MM.1S (cell line): ENCODE data around the gene MS4A12.

Experiments
- DNase-seq: peaks from one replicate; pipeline ENCODE4 v3.0.0-alpha.2; 2015
- H2AFZ ChIP-seq: fragments of 300-600 bp; sonication (generic); 2 replicates; pipeline ENCODE4 v1.6.0; 2016; ENCODE audit warnings: antibody characterized with exemption, low read length
- H3F3A ChIP-seq: fragments of 300-600 bp; sonication (generic); 2 replicates; pipeline ENCODE4 v1.6.1; 2016; ENCODE audit warnings: mild to moderate bottlenecking, antibody characterized with exemption, low read length, moderate library complexity, mixed read lengths; ENCODE audit not compliant: insufficient read depth
- H3K27ac ChIP-seq: fragments of 300-600 bp; sonication (generic); 2 replicates; pipeline ENCODE4 v1.5.1; 2016; ENCODE audit warnings: mild to moderate bottlenecking, low read length
- H3K27me3 ChIP-seq: fragments of 300-600 bp; sonication (generic); replicated peaks from 2 replicates; pipeline ENCODE4 v1.6.0; 2016; ENCODE audit warnings: low read length; ENCODE audit not compliant: insufficient read depth
- H3K36me3 ChIP-seq: fragments of 300-600 bp; sonication (generic); replicated peaks from 2 replicates; pipeline ENCODE4 v1.6.1; 2016; ENCODE audit warnings: mild to moderate bottlenecking, low read length, mixed read lengths; ENCODE audit not compliant: insufficient read depth
- H3K4me1 ChIP-seq: fragments of 300-600 bp; sonication (generic); 2 replicates; pipeline ENCODE4 v1.6.1; 2016; ENCODE audit warnings: low read length, mixed read lengths
- H3K4me2 ChIP-seq: fragments of 300-600 bp; sonication (generic); 2 replicates; pipeline ENCODE4 v1.6.0; 2016; ENCODE audit warnings: low read depth, low read length
- H3K4me3 ChIP-seq: fragments of 300-600 bp; sonication (generic); 2 replicates; pipeline ENCODE4 v1.5.1; 2016; ENCODE audit warnings: low read length, mixed read lengths
- H3K79me2 ChIP-seq: fragments of 300-600 bp; sonication (generic); 2 replicates; pipeline ENCODE4 v1.6.1; 2016; ENCODE audit warnings: mixed run types, low read length, mixed read lengths
- H3K9ac ChIP-seq: fragments of 300-600 bp; sonication (generic); 2 replicates; pipeline ENCODE4 v1.6.1; 2016; ENCODE audit warnings: low read length, mixed read lengths
- H3K9me2 ChIP-seq: fragments of 300-600 bp; sonication (generic); replicated peaks from 2 replicates; pipeline ENCODE4 v1.6.1; 2016; ENCODE audit warnings: mild to moderate bottlenecking, low read length, mixed read lengths; ENCODE audit not compliant: insufficient read depth
- H3K9me3 ChIP-seq: fragments of 300-600 bp; sonication (generic); replicated peaks from 2 replicates; pipeline ENCODE4 v1.6.1; 2016; ENCODE audit warnings: mild to moderate bottlenecking, low read length, mixed read lengths; ENCODE audit not compliant: insufficient read depth
- H4K20me1 ChIP-seq: fragments of 300-600 bp; sonication (generic); 2 replicates; pipeline ENCODE4 v1.6.1; 2016; ENCODE audit warnings: mild to moderate bottlenecking, low read length, moderate library complexity, mixed read lengths; ENCODE audit not compliant: insufficient read depth
- CTCF ChIP-seq: fragments of 300-600 bp; sonication (generic); IDR thresholded peaks from 2 replicates; pipeline ENCODE4 v1.5.1; 2016; ENCODE audit warnings: antibody characterized with exemption, low read length, mixed read lengths
- EZH2 ChIP-seq: fragments of 300-600 bp; sonication (generic); optimal IDR thresholded peaks from 2 replicates; pipeline ENCODE3; 2017; ENCODE audit warnings: low read depth, mild to moderate bottlenecking, antibody characterized with exemption, low read length, mixed read lengths
- EZH2phosphoT487 ChIP-seq: fragments of 300-600 bp; sonication (generic); IDR thresholded peaks from 2 replicates; pipeline ENCODE4 v1.6.1; 2018; ENCODE audit warnings: antibody characterized with exemption, low read length

MS4A12 gene

GRCh38 chr11:60511393-60511792 lies 18.8 kb downstream of the MS4A12 start:
- Histone ChIP-seq H3K27me3 (no peaks in the 10 kb centered on the region), H3K4me2 (no peak overlapping the region), H3K9me3 (no peaks in the 10 kb centered on the region), H3K27ac (no peak overlapping the region), H3K4me1 (no peaks in the 10 kb centered on the region), H2AFZ (no peak overlapping the region), H3K36me3 (no peaks in the 10 kb centered on the region), H3K9me2 (no peaks in the 10 kb centered on the region), H3K79me2 (no peaks in the 10 kb centered on the region), H4K20me1 (no peaks in the 10 kb centered on the region), H3K4me3 (no peak overlapping the region), H3K9ac (no peak overlapping the region), H3F3A (no peaks in the 10 kb centered on the region)
- no peak for TF ChIP-seq EZH2phosphoT487
- no peak for TF ChIP-seq EZH2
- no peak for TF ChIP-seq CTCF
- DNase-seq, result no peak

- no peak for DNase-seq
- no peaks in the 10 kb centered on the region for H3K27me3 ChIP-seq
- no peaks in the 10 kb centered on the region for H3K4me1 ChIP-seq
- H3K4me2 ChIP-seq, result no peak overlapping the region
- TF ChIP-seq EZH2, result no peak
- no peak for TF ChIP-seq EZH2phosphoT487
- no peak for TF ChIP-seq CTCF
- no peaks in the 10 kb centered on the region for H4K20me1 ChIP-seq
- no peaks in the 10 kb centered on the region for H3K36me3 ChIP-seq
- no peaks in the 10 kb centered on the region for H3F3A ChIP-seq
- no peaks in the 10 kb centered on the region for H3K9me3 ChIP-seq
- no peaks in the 10 kb centered on the region for H3K79me2 ChIP-seq
- H3K27ac ChIP-seq, result no peak overlapping the region
- no peak overlapping the region for H2AFZ ChIP-seq
- no peak overlapping the region for H3K9ac ChIP-seq
- H3K9me2 ChIP-seq, result no peaks in the 10 kb centered on the region
- no peak overlapping the region for H3K4me3 ChIP-seq
Measured at GRCh38 chr11:60512651-60513225, 20.2 kb downstream of the MS4A12 start.

GRCh38 chr11:60513496-60514460 lies 21.2 kb downstream of the MS4A12 start:
- Histone ChIP-seq H3K9me2 (no peaks in the 10 kb centered on the region), H3K4me1 (no peaks in the 10 kb centered on the region), H3K9me3 (no peaks in the 10 kb centered on the region), H3K9ac (no peak overlapping the region), H3K4me3 (no peak overlapping the region), H2AFZ (no peak overlapping the region), H3K27ac (no peak overlapping the region), H3K4me2 (no peak overlapping the region), H3K79me2 (no peaks in the 10 kb centered on the region), H4K20me1 (no peaks in the 10 kb centered on the region), H3K27me3 (no peaks in the 10 kb centered on the region), H3K36me3 (no peaks in the 10 kb centered on the region), H3F3A (no peaks in the 10 kb centered on the region)
- DNase-seq, result no peak
- no peak for TF ChIP-seq CTCF
- TF ChIP-seq EZH2phosphoT487, result no peak
- no peak for TF ChIP-seq EZH2
